IPS-15b (cell line): ENCODE measurements around the gene VSIG2.

Experiments used
- H3K27me3 ChIP-seq: one replicate; pipeline ENCODE4 v1.6.1; 2013; ENCODE audit warnings: low read length; ENCODE audit not compliant: control insufficient read depth, insufficient read depth
- H3K36me3 ChIP-seq: one replicate; pipeline ENCODE4 v1.6.1; 2013; ENCODE audit warnings: low read length; ENCODE audit not compliant: control insufficient read depth, insufficient read depth
- H3K4me1 ChIP-seq: one replicate; pipeline ENCODE4 v1.6.1; 2013; ENCODE audit warnings: mild to moderate bottlenecking, low read length; ENCODE audit not compliant: control insufficient read depth, insufficient read depth
- H3K4me3 ChIP-seq: one replicate; pipeline ENCODE4 v1.5.1; 2013; ENCODE audit warnings: low read depth, low read length
- H3K9ac ChIP-seq: one replicate; pipeline ENCODE4 v1.6.1; 2013; ENCODE audit warnings: low read depth, mild to moderate bottlenecking, low read length
- H3K9me3 ChIP-seq: one replicate; pipeline ENCODE4 v1.6.1; 2013; ENCODE audit warnings: mild to moderate bottlenecking, low read length; ENCODE audit not compliant: control insufficient read depth, insufficient read depth

Gene VSIG2, protein sequence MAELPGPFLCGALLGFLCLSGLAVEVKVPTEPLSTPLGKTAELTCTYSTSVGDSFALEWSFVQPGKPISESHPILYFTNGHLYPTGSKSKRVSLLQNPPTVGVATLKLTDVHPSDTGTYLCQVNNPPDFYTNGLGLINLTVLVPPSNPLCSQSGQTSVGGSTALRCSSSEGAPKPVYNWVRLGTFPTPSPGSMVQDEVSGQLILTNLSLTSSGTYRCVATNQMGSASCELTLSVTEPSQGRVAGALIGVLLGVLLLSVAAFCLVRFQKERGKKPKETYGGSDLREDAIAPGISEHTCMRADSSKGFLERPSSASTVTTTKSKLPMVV

DNA sequence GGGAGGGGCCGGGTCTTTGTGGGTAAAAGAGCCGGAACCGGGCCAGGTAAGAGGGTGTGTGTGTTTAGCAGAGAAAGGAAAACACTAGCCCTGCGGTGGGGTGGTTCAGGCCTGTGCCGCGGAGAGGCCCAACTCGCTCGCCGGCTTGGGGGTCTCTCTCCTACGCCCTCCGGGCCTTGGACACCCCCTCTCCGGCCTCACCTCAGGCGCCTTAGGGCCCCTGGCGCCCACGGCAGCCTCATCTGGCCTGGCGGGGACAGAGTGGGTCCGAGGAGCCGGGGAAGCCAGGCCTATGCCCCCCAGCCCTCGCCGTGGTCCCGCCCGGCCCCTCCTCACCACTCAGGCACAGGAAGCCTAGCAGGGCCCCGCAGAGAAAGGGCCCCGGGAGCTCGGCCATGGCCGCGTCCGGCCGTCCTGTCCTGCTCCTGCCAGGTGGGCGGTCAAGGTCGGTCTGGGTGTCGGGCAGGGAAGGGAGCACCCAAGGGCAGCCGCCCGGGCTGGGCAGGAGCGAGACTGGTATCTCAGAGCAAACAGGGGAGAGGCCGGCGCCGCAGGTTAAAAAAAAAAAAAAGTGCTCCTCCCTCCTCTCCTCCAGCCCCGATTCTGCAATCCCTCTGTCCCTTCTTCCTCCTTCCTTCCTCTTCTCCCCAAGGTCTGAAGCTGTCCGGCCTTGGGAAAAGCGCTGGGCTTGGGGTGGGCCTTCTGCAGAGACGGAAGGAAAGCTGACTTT is at the start of gene VSIG2:
TSS of gene VSIG2 (minus strand) at position 515 of the 730 bp plus-strand sequence. CDS start at position 397, 118 bp downstream.
- H3K4me1 ChIP-seq: peaks cover 12% of the 10 kb centered on the region
- H3K4me3 ChIP-seq: peak within 1 kb of the TSS; percentile 37
- no peaks in the 10 kb centered on the region for H3K36me3 ChIP-seq
- no peaks in the 10 kb centered on the region for H3K9me3 ChIP-seq
- peaks cover 100% of the 10 kb centered on the region for H3K27me3 ChIP-seq
- H3K9ac ChIP-seq: peak within 1 kb of the TSS; percentile 17

DNA sequence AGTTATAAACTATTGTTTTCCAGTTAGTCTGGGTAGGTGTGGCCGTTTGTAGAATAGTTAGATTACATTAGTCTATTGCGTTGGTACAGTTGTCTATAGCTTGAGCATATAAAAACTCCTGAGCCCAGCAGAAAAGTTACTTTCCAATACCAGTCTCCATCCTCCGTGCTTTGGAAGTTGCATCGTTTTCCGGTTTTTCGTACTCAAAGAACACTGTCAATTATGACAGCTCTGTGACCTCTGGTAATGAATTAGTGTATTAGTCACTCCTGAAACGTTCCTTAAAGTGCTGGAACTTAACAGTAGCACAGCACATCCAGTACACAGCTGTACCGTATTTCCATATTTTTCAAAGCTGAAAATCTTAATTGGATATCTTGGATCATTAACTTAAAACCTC is 49.0 kb upstream of the VSIG2 start:
- Histone ChIP-seq H3K36me3 (no peaks in the 10 kb centered on the region), H3K4me3 (peak overlapping the region; percentile 86), H3K27me3 (no peaks in the 10 kb centered on the region), H3K9me3 (no peaks in the 10 kb centered on the region), H3K4me1 (peaks cover 4% of the 10 kb centered on the region), H3K9ac (peak overlapping the region; percentile 87)

DNA sequence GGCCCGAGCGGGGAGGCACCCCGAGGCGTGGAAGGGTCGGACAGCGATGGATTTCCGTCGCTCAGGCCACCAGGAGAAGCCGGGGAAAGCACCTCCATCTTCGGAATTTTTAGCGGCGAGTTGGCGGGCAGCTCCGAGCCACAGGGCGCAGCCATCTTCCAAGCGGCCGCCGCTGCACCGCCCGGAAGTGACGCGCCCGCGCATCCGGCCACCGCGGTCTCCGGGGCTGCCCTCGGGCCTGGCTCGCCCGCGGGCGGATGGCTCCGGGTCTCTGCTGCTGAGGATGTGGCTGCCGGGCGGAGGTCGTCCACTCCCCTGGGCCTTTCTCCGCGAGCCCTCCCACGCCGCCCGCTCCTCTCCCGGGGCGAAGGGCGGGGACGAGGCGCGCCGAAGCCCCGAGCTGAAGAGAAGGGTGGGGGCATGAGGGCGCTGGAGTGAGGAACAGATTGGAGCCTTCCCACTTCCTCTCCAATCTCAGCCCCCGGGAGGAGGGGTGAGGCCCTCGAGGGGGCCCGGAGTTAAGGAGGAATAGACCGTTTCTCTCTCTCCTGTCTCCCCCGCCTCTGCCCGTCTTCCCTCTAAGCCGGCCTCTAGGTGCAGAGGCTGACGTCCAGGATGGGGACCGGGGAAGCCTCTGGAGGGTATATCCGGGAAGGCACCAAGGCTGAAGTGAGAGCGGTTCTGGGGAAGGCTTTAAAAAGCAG is 48.3 kb upstream of the VSIG2 start, which contains the start of gene MSANTD2:
TSS of gene MSANTD2 (minus strand) at position 181 of the 704 bp plus-strand sequence. CDS start at position 155, 26 bp downstream.
- peak within 1 kb of the TSS; percentile 86 for H3K4me3 ChIP-seq
- H3K4me1 ChIP-seq: peaks cover 4% of the 10 kb centered on the region
- H3K9ac ChIP-seq: peak within 1 kb of the TSS; percentile 87
- no peaks in the 10 kb centered on the region for H3K9me3 ChIP-seq
- H3K27me3 ChIP-seq: no peaks in the 10 kb centered on the region
- no peaks in the 10 kb centered on the region for H3K36me3 ChIP-seq

DNA sequence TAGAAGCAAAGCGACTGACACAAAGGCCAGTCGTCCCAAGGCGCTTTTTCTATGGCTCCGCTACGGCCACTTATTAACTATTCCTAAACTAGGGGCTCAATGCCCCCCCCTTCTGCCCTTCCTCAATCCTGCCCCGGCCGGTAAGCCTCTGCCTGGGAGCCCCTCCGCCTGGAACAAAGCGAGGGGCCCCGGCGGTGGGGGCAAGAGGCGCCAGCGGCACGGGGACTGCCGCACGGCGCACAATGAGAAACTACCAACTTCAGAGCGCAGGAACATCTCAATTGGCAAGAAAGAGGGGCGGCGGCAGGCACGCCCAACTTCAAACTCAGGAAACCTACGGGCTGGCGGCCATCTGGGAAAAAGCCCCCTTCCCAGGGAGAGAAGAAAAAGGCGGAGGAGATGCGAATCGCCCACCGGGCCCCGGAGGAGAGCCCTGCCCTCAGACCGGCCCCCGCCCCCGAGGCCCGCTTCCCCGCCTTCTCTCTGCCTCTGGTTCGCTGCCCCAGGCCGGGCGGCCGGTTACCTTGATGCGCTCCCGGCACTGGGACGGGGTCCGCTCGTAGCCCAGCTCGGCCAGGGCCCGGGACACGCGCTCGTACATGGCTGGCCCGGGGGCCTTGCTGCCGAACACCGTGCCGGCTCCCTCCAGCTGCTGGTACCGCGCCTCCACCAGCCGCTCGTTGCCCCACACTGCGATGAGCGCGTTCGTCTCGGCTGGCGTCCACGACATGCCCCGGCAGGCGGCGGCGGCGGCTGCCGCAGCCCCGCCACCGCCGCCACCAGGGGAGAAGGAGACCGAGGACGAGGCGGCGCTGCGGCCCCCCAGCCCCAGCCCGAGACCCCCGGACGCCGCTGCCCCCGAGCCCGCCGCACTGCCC is 47.5 kb upstream of the VSIG2 start:
- H3K9ac ChIP-seq: peak overlapping the region; percentile 87
- no peaks in the 10 kb centered on the region for H3K9me3 ChIP-seq
- H3K36me3 ChIP-seq: no peaks in the 10 kb centered on the region
- H3K27me3 ChIP-seq: no peaks in the 10 kb centered on the region
- peaks cover 6% of the 10 kb centered on the region for H3K4me1 ChIP-seq
- peak overlapping the region; percentile 86 for H3K4me3 ChIP-seq

DNA sequence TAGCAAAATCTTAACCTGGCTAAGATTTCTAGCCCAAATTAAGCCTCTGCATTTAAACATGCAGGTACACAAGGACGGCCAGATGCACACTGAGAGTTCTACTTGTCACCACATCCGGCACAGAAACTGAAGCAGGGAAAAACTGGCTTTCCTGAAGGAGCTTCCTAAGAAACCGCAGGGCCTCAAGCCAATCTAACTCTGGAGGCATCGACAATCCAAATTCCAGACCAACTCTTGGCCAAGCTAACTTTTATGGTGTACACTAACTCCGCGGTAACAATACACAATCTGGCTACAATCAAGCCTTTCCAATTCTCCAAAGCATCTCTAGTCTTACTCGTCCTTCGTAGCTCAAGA is 46.9 kb upstream of the VSIG2 start:
- Histone ChIP-seq H3K9ac (peak overlapping the region; percentile 87), H3K9me3 (no peaks in the 10 kb centered on the region)

DNA sequence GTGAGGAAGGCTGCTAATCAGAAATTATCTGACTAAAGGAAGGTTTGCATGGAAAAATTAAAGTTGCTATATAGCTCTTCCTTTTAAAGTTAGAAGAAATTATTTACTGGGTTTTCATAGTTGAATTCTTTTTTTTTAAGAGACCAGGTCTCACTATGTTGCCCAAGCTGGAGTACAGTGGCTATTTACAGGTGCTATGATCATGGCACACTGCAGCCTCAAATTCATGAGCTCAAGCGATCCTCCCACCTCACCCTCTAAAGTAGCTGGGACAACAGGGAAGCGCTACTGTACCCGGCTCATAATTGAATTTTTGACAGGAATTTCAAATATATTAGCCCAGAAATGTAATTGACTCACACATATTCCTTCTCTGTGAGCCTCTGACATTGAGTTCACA is 44.3 kb upstream of the VSIG2 start:
- Histone ChIP-seq H3K4me3 (no peak overlapping the region), H3K9ac (no peak overlapping the region), H3K9me3 (no peaks in the 10 kb centered on the region), H3K27me3 (no peaks in the 10 kb centered on the region), H3K4me1 (peaks cover 31% of the 10 kb centered on the region), H3K36me3 (no peaks in the 10 kb centered on the region)

More for the DNA sequence above, 46.9 kb upstream of the VSIG2 start:
- H3K27me3 ChIP-seq: no peaks in the 10 kb centered on the region
- H3K36me3 ChIP-seq: no peaks in the 10 kb centered on the region
- peaks cover 11% of the 10 kb centered on the region for H3K4me1 ChIP-seq
- H3K4me3 ChIP-seq: peak overlapping the region; percentile 86

DNA sequence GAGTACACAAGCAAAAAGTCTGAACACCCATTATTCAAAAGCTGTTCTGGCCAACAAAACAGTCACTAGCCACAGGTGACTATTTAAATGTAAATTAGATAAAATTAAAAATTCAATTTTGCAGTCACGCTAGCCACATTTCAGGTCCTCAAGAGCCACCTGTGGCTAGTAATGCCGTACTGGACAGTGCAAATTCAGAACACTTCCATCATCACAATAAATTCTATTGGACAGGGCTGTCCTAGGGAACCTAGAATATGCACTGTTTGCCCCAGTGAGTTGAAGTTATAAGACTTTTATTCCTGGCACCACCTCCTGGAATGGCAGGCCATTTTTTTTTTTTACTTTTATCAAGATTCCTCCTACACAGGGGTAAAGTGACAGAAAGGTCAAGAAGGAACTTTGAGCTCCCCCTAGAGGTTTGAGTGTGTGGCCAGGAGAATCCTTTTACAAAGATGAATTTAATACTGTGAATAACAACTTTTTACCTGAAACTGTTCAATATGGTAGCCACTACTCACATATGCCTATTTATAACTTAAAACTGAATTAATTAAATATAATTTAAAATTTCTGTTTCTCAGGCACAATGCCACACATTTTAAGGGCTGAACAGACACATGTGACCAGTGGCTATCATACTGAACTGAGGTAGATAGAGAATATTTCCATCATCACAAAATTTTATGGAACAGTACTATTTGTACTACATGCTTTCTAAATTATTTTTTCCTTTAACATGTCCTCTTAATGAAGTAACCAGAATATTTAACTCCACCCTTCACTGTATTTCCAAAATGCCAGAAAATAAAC is 41.6 kb upstream of the VSIG2 start:
- Histone ChIP-seq H3K4me3 (peak overlapping the region; percentile 28), H3K27me3 (no peaks in the 10 kb centered on the region), H3K9ac (no peak overlapping the region), H3K9me3 (no peaks in the 10 kb centered on the region), H3K4me1 (peaks cover 42% of the 10 kb centered on the region), H3K36me3 (no peaks in the 10 kb centered on the region)

DNA sequence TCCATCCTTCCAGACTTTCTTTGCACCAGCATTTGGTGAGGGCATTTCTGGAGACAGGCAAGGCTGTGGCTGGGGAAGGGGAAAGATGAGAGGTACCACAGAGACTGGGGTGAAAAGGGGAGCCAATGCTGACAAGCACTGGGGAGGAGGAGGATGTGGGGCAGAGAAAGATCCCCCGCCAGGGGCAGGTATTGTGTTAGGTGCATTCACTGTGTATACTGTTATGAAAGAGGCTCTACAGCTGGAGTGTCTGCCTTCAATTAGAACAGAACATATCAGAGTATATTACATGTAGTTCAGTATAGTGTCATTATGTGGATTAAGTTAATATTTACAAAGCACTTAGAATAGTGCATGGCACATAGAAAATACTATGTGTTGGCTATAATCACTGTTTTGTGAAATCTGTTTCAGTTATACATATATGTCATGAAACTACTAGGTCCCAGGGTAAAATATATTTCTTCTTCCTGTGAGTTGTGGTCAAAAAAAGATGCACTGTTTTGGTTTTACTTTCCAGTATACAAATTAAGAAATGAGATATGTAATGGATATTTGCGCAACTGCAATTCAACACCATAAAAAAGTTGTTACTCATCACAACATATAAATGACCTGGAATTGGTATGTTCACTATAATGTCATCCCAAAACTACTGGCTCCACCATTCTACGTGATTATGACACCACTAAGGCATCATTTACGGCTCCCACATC is 39.7 kb upstream of the VSIG2 start:
- Histone ChIP-seq H3K9ac (no peak overlapping the region), H3K27me3 (no peaks in the 10 kb centered on the region), H3K36me3 (no peaks in the 10 kb centered on the region), H3K4me1 (peaks cover 39% of the 10 kb centered on the region), H3K4me3 (no peak overlapping the region), H3K9me3 (no peaks in the 10 kb centered on the region)

DNA sequence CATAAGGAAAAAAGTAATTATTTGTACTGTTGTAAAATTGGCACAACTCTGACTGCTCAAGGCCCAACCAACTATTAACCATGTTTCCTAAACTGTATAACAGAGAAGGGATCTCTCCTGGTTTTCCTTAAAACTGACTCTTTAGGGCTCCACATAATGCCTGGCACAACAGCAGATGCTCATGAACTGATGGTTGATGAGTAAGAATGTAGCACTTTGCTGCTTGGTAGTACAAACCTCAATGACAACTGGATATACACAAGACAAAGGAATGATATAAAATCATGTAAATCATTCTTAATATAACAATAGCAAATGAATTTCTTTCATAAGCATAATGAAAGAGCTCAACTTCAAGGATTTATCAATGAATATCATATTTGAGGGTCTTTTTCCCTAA is 36.5 kb upstream of the VSIG2 start:
- Histone ChIP-seq H3K27me3 (no peaks in the 10 kb centered on the region), H3K4me3 (no peak overlapping the region), H3K4me1 (peaks cover 29% of the 10 kb centered on the region), H3K9ac (no peak overlapping the region), H3K36me3 (no peaks in the 10 kb centered on the region), H3K9me3 (no peaks in the 10 kb centered on the region)

DNA sequence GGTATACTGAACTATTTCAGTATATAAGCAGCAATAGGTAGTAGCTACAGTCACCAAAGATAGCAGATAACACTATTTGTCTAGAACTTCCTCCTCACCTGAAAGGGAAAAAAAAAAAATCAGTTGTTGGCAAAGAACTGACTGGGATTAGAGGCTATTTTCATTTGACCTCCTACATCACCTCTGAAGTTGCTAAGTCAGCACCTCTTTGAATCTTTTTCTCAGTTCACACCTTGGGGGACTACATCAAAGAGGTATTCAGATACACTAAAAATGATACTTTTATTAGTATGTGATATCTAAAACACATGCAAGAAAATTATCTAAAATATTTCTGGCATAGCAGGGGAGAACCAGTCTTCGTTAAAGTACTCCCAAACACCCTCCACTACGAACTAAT is 32.0 kb upstream of the VSIG2 start:
- Histone ChIP-seq H3K4me3 (no peak overlapping the region), H3K4me1 (no peaks in the 10 kb centered on the region), H3K36me3 (no peaks in the 10 kb centered on the region), H3K27me3 (no peaks in the 10 kb centered on the region), H3K9me3 (no peaks in the 10 kb centered on the region), H3K9ac (no peak overlapping the region)
